CD4-positive, alpha-beta memory T cell (primary cell): ENCODE data around the gene DSN1. TPM values are rescaled to one million over a fixed set of nuclear protein-coding genes. Genes with fewer than 3 reads are reported as not detected.

Experiments used
- CTCF ChIA-PET: fragments of 350-600 bp; sonication (Branson Sonifier 250); formaldehyde crosslinking; loops from one replicate; lab custom pipeline; 2021; ENCODE audit warnings: inconsistent platforms; ENCODE audit not compliant: partially characterized antibody; lab: Charles Lee
- POLR2A ChIA-PET: fragments of 350-600 bp; sonication (Branson Sonifier 250); formaldehyde crosslinking; loops from one replicate; lab custom pipeline; 2021; ENCODE audit not compliant: partially characterized antibody; lab: Charles Lee
- DNase-seq, 5 donors: peaks; one replicate each; pipeline versions ENCODE4 v3.0.0 to v3.0.0-alpha.2; 2020 to 2022; ENCODE audit warnings: mixed read lengths in 1 of 5
- H3K27ac ChIP-seq: one replicate; pipeline ENCODE4 v1.7.0; 2013; ENCODE audit warnings: low read depth, low read length
- H3K27me3 ChIP-seq: 2 replicates; pipeline ENCODE4 v1.7.0; 2013; ENCODE audit warnings: mild to moderate bottlenecking, low read length, moderate library complexity; ENCODE audit not compliant: insufficient read depth
- H3K36me3 ChIP-seq: 2 replicates; pipeline ENCODE4 v1.7.0; 2013; ENCODE audit warnings: mild to moderate bottlenecking, low read length, moderate library complexity; ENCODE audit not compliant: insufficient read depth
- H3K4me1 ChIP-seq: 2 replicates; pipeline ENCODE4 v1.7.0; 2013; ENCODE audit warnings: mild to moderate bottlenecking, low read length, moderate library complexity; ENCODE audit not compliant: insufficient read depth
- H3K4me3 ChIP-seq, 2 donors: one replicate each; pipeline ENCODE4 v1.7.0; 2013; ENCODE audit warnings: low read length in 2 of 2, mild to moderate bottlenecking in 1 of 2
- H3K9me3 ChIP-seq, 2 donors: one replicate each; pipeline ENCODE4 v1.7.0; 2013; ENCODE audit warnings: low read length in 2 of 2, control low read depth in 1 of 2; ENCODE audit not compliant: control insufficient read depth in 1 of 2
- H3K27ac Mint-ChIP-seq, 7 donors: one replicate each; pipeline ENCODE4 v1.8.0; 2020 to 2021; ENCODE audit warnings: mixed read lengths in 7 of 7, mild to moderate bottlenecking in 6 of 7, inconsistent platforms in 3 of 7, moderate library complexity in 3 of 7
- H3K27me3 Mint-ChIP-seq, 2 donors: one replicate each; pipeline ENCODE4 v1.8.0; 2020 to 2021; ENCODE audit warnings: mixed read lengths in 2 of 2
- H3K36me3 Mint-ChIP-seq, 2 donors: one replicate each; pipeline ENCODE4 v1.8.0; 2020 to 2021; ENCODE audit warnings: mixed read lengths in 2 of 2, inconsistent platforms in 1 of 2, mild to moderate bottlenecking in 1 of 2
- H3K4me1 Mint-ChIP-seq, 4 donors: one replicate each; pipeline ENCODE4 v1.8.0; 2020 to 2021; ENCODE audit warnings: mixed read lengths in 4 of 4, mild to moderate bottlenecking in 1 of 4
- H3K4me3 Mint-ChIP-seq, 8 donors: one replicate each; pipeline ENCODE4 v1.8.0; 2020 to 2021; ENCODE audit warnings: mixed read lengths in 8 of 8, mild to moderate bottlenecking in 7 of 8, moderate library complexity in 6 of 8, inconsistent platforms in 3 of 8
- H3K9me3 Mint-ChIP-seq, 8 donors: one replicate each; pipeline ENCODE4 v1.8.0; 2020 to 2021; ENCODE audit warnings: mixed read lengths in 8 of 8, mild to moderate bottlenecking in 5 of 8, inconsistent platforms in 3 of 8, moderate library complexity in 1 of 8
- intact Hi-C: fragments of 100-400 bp; cut with micrococcal nuclease; formaldehyde crosslinking; loops from one replicate; pipeline ENCODE4 v1.15.1; 2023
- polyA plus RNA-seq, 2 donors: library from polyadenylated mRNA; unstranded; fragments of 300-500 nt; fragmentation: Illumina TruSeq; gene quantifications; one replicate each; pipeline ENCODE4 v1.2.3, GENCODE V29; 2021
- total RNA-seq, 2 experiments: library from RNA; stranded (reverse); gene quantifications; one replicate each; pipeline ENCODE4 v1.2.3, GENCODE V29; 2021

Gene DSN1
- total and polyA plus RNA-seq, 4 experiments from 2014 or later: 6.1 to 14.3 (median 10.5) TPM

GRCh38 chr20:36744764-36745191 lies 28.8 kb downstream of the DSN1 start:
- H3K27ac Mint-ChIP-seq: peak overlapping the region in 5 of 7 donors; percentile 15 to 91 (median 88)
- H3K4me1 Mint-ChIP-seq: peaks cover 22 to 44% (median 24%) of the 10 kb centered on the region in 4 donors
- Histone ChIP-seq H3K27ac (no peak overlapping the region), H3K36me3 (no peaks in the 10 kb centered on the region), H3K9me3 (no peaks in the 10 kb centered on the region), H3K4me1 (peaks cover 21% of the 10 kb centered on the region), H3K4me3 (peak overlapping the region; percentile 66 to 79), H3K27me3 (no peaks in the 10 kb centered on the region)
- intact Hi-C loops: loop anchor here (5.0 kb wide), 1 partner anchor 97 kb away; the partner anchor contains the start of gene SLA2
- DNase-seq: no peak
- POLR2A ChIA-PET: interaction anchor here (0.5 to 4.9 kb wide), 7 partner anchors 10 to 316 kb away, joined by 3 to 78 read pairs (median 3); partner anchors contain the start of genes DSN1, RAB5IF and TGIF2
- no peaks in the 10 kb centered on the region for H3K9me3 Mint-ChIP-seq
- no peaks in the 10 kb centered on the region for H3K27me3 Mint-ChIP-seq
- H3K4me3 Mint-ChIP-seq: peak overlapping the region; percentile 88 to 95 (median 91)
- peaks cover 0 to 5% of the 10 kb centered on the region in 2 donors for H3K36me3 Mint-ChIP-seq
- CTCF ChIA-PET: interaction anchor here (0.8 to 5.3 kb wide), 6 partner anchors 9 to 139 kb away, joined by 3 to 28 read pairs (median 6); no protein-coding TSS in a partner anchor

- peaks cover 21% of the 10 kb centered on the region for H3K4me1 ChIP-seq
- intact Hi-C loops: no loop called here
- CTCF ChIA-PET: interaction anchor here (1.0 to 5.3 kb wide), 6 partner anchors 8 to 138 kb away, joined by 3 to 28 read pairs (median 6); no protein-coding TSS in a partner anchor
- peaks cover 0 to 5% of the 10 kb centered on the region in 2 donors for H3K36me3 Mint-ChIP-seq
- peaks cover 22 to 44% (median 24%) of the 10 kb centered on the region in 4 donors for H3K4me1 Mint-ChIP-seq
- no peak for DNase-seq
- POLR2A ChIA-PET: interaction anchor here (0.5 to 4.9 kb wide), 5 partner anchors 9 to 316 kb away, joined by 3 to 78 read pairs (median 3); partner anchors contain the start of genes DSN1 and TGIF2
- H3K27me3 Mint-ChIP-seq: no peaks in the 10 kb centered on the region
- peak overlapping the region; percentile 73 to 91 (median 84) for H3K4me3 Mint-ChIP-seq
- no peak overlapping the region for H3K4me3 ChIP-seq
- no peaks in the 10 kb centered on the region for H3K27me3 ChIP-seq
- no peaks in the 10 kb centered on the region for H3K36me3 ChIP-seq
- H3K9me3 Mint-ChIP-seq: no peaks in the 10 kb centered on the region
- no peaks in the 10 kb centered on the region for H3K9me3 ChIP-seq
- no peak overlapping the region for H3K27ac ChIP-seq
- H3K27ac Mint-ChIP-seq: peak overlapping the region in 5 of 7 donors; percentile 4 to 82 (median 64)
Observed at GRCh38 chr20:36744243-36744642, 29.3 kb downstream of the DSN1 start.

- H3K4me1 Mint-ChIP-seq: peaks cover 22 to 44% (median 24%) of the 10 kb centered on the region in 4 donors
- H3K27me3 ChIP-seq: no peaks in the 10 kb centered on the region
- H3K4me1 ChIP-seq: peaks cover 21% of the 10 kb centered on the region
- H3K9me3 Mint-ChIP-seq: no peaks in the 10 kb centered on the region
- ChIA-PET POLR2A (interaction anchor here (0.7 kb wide), 1 partner anchor 10 kb away, joined by 3 read pairs; no protein-coding TSS in a partner anchor), CTCF (interaction anchor here (2.5 to 5.3 kb wide), 2 partner anchors 9 to 12 kb away, joined by 14 to 28 read pairs; no protein-coding TSS in a partner anchor)
- no peaks in the 10 kb centered on the region for H3K36me3 ChIP-seq
- no peak overlapping the region for H3K4me3 Mint-ChIP-seq
- intact Hi-C loops: no loop called here
- H3K27me3 Mint-ChIP-seq: no peaks in the 10 kb centered on the region
- no peak overlapping the region for H3K27ac ChIP-seq
- H3K36me3 Mint-ChIP-seq: peaks cover 0 to 5% of the 10 kb centered on the region in 2 donors
- no peak for DNase-seq
- no peak overlapping the region for H3K4me3 ChIP-seq
- H3K27ac Mint-ChIP-seq: no peak overlapping the region
- no peaks in the 10 kb centered on the region for H3K9me3 ChIP-seq
Observed at GRCh38 chr20:36742558-36742957, 31.0 kb downstream of the DSN1 start.

- no peak overlapping the region for H3K4me3 ChIP-seq
- peaks cover 0 to 2% of the 10 kb centered on the region in 2 donors for H3K36me3 Mint-ChIP-seq
- intact Hi-C loops: no loop called here
- H3K4me1 Mint-ChIP-seq: peaks cover 18 to 49% (median 24%) of the 10 kb centered on the region in 4 donors
- ChIA-PET POLR2A (no interaction called here), CTCF (interaction anchor here (1.4 to 2.5 kb wide), 2 partner anchors 14 to 538 kb away, joined by 3 to 14 read pairs; no protein-coding TSS in a partner anchor)
- H3K27me3 ChIP-seq: no peaks in the 10 kb centered on the region
- H3K27ac Mint-ChIP-seq: peak overlapping the region in 2 of 7 donors; percentile 1 to 42
- H3K4me3 Mint-ChIP-seq: no peak overlapping the region
- H3K9me3 Mint-ChIP-seq: no peaks in the 10 kb centered on the region
- no peaks in the 10 kb centered on the region for H3K36me3 ChIP-seq
- DNase-seq: no peak
- no peaks in the 10 kb centered on the region for H3K27me3 Mint-ChIP-seq
- peaks cover 16% of the 10 kb centered on the region for H3K4me1 ChIP-seq
- H3K9me3 ChIP-seq: no peaks in the 10 kb centered on the region
- no peak overlapping the region for H3K27ac ChIP-seq
Observed at GRCh38 chr20:36741072-36741471, 32.5 kb downstream of the DSN1 start.

GRCh38 chr20:36737183-36737499 lies 36.4 kb downstream of the DSN1 start:
- no peak for DNase-seq
- Histone ChIP-seq H3K9me3 (no peaks in the 10 kb centered on the region), H3K27me3 (no peaks in the 10 kb centered on the region), H3K36me3 (no peaks in the 10 kb centered on the region), H3K4me1 (peaks cover 23% of the 10 kb centered on the region), H3K27ac (no peak overlapping the region), H3K4me3 (no peak overlapping the region)
- Mint-ChIP-seq H3K9me3 (no peaks in the 10 kb centered on the region), H3K27ac (peak overlapping the region in 2 of 7 donors; percentile 24 to 37), H3K36me3 (no peaks in the 10 kb centered on the region), H3K27me3 (no peaks in the 10 kb centered on the region), H3K4me1 (peaks cover 26 to 56% (median 38%) of the 10 kb centered on the region in 4 donors), H3K4me3 (no peak overlapping the region)
- CTCF ChIA-PET: interaction anchor here (1.1 to 6.0 kb wide), 4 partner anchors 10 to 133 kb away, joined by 4 to 51 read pairs (median 4); no protein-coding TSS in a partner anchor
- POLR2A ChIA-PET: interaction anchor here (1.7 to 6.1 kb wide), 2 partner anchors 8 to 37 kb away, joined by 3 to 78 read pairs; partner anchors contain the start of genes DSN1 and NDRG3
- intact Hi-C loops: no loop called here

GRCh38 chr20:36736451-36737182 lies 36.9 kb downstream of the DSN1 start:
- H3K36me3 ChIP-seq: no peaks in the 10 kb centered on the region
- H3K9me3 ChIP-seq: no peaks in the 10 kb centered on the region
- no peak for DNase-seq
- no peak overlapping the region for H3K27ac ChIP-seq
- Mint-ChIP-seq H3K4me1 (peaks cover 22 to 52% (median 35%) of the 10 kb centered on the region in 4 donors), H3K9me3 (no peaks in the 10 kb centered on the region), H3K27ac (peak overlapping the region in 4 of 7 donors; percentile 24 to 62 (median 44)), H3K27me3 (no peaks in the 10 kb centered on the region), H3K4me3 (no peak overlapping the region), H3K36me3 (no peaks in the 10 kb centered on the region)
- H3K4me3 ChIP-seq: no peak overlapping the region
- POLR2A ChIA-PET: interaction anchor here (0.8 to 6.1 kb wide), 4 partner anchors 9 to 163 kb away, joined by 3 to 78 read pairs (median 3); partner anchors contain the start of genes DSN1, NDRG3 and TGIF2
- intact Hi-C loops: no loop called here
- H3K27me3 ChIP-seq: no peaks in the 10 kb centered on the region
- CTCF ChIA-PET: interaction anchor here (0.6 to 6.0 kb wide), 8 partner anchors 8 to 345 kb away, joined by 3 to 51 read pairs (median 4); no protein-coding TSS in a partner anchor
- H3K4me1 ChIP-seq: peaks cover 23% of the 10 kb centered on the region
